Epithelial cell of prostate (primary cell): ENCODE results near the gene WDR75.

Experiments used
- DNase-seq: peaks from one replicate; pipeline ENCODE4 v3.0.0-alpha.2; 2011; ENCODE audit warnings: low read depth, low spot score
- H3K27ac ChIP-seq: fragments of 450-650 bp; 2 replicates; pipeline ENCODE4 v1.5.1; 2017; ENCODE audit warnings: mild to moderate bottlenecking

Gene WDR75

GRCh38 chr2:189488008-189488310, 46.7 kb downstream of the WDR75 start:
- no peak overlapping the region for H3K27ac ChIP-seq
- DNase-seq = no peak

DNA sequence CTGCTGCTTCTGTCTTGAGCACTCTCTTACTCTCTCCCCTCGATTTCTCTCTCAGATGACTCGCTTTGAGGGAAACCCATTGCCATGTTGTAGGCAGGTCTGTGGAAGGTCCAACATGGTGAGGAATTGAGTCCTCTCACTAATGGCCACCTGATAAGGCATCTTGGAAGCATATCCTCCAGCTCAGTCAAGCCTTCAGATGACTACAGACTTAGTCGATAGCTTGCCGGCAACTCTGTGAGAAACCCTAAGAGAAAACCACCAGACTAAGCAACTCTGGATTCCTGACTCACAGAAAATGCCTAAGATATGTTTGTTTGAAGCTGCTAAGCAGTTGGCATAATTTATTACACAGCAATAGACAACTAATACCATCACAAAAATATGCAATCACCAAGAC, 51.2 kb downstream of the WDR75 start:
- DNase-seq = peak; percentile 16
- no peak overlapping the region for H3K27ac ChIP-seq

GRCh38 chr2:189498205-189498604, 56.9 kb downstream of the WDR75 start:
- H3K27ac ChIP-seq = no peak overlapping the region
- no peak for DNase-seq

DNA sequence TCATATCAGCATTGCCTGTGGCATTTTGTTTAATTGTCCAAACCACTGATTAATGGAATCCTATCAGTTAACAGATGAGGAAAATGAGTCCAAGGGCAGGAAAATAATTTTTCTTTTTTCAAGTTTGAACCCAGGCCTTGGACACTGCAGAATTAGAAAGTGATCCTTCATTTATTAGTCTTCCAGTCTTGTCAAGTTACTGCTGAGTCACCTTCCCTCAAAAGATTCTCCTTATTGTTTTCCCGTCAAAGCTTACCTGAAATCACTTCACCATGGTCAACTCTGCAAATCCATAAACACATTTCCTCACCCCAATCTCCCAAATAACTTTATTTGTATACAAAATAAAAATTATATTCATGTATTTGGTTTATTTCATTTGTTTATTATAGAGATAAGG, 57.9 kb downstream of the WDR75 start:
- no peak for DNase-seq
- H3K27ac ChIP-seq = no peak overlapping the region

- DNase-seq = no peak
- no peak overlapping the region for H3K27ac ChIP-seq
Observed at GRCh38 chr2:189500456-189501160, 59.3 kb downstream of the WDR75 start.

- DNase-seq = no peak
- H3K27ac ChIP-seq = no peak overlapping the region
Observed at GRCh38 chr2:189501487-189501886, 60.2 kb downstream of the WDR75 start.

DNA sequence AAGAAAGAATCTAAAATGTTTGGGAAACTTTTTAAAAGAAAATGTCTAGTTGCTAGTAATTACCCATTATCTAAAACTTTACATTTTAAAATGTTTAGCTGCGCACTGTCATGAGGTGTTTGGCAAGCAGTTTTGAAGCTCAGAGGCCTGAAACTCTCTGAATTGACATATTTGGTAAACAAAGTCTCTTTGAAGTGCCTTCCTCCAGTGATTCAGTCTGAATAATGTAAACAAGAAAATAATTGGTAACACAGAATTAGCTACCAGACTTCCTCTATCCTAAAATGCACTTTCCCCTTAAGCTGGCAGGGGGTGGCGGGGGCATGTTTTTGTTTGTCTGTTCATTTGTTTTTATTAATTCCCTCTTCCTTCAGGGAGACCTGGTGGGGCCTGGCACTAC, 61.4 kb downstream of the WDR75 start:
- no peak overlapping the region for H3K27ac ChIP-seq
- no peak for DNase-seq

- no peak for DNase-seq
- no peak overlapping the region for H3K27ac ChIP-seq
Observed at GRCh38 chr2:189504238-189504637, 63.0 kb downstream of the WDR75 start.

DNA sequence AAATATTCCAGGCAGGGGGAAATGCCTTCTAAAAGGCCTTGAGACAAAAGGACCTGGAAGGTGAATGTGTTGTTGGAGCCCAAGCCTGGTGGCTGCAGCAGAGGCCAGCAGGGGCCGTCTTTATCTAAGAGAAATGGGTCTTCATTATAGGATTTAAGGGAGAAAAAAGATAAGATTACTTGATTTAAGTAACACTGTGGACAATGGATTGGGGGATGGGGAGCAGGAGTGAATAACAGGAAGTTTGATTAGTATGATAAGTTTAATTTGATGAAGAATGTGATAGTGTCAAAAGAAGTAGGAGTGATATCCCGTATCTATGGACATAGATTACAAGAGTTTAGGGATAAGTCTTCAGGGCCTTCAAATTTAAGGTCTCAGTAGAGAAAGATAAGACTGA, 64.2 kb downstream of the WDR75 start:
- DNase-seq = no peak
- no peak overlapping the region for H3K27ac ChIP-seq

GRCh38 chr2:189506514-189506976, 65.3 kb downstream of the WDR75 start:
- no peak for DNase-seq
- no peak overlapping the region for H3K27ac ChIP-seq

DNA sequence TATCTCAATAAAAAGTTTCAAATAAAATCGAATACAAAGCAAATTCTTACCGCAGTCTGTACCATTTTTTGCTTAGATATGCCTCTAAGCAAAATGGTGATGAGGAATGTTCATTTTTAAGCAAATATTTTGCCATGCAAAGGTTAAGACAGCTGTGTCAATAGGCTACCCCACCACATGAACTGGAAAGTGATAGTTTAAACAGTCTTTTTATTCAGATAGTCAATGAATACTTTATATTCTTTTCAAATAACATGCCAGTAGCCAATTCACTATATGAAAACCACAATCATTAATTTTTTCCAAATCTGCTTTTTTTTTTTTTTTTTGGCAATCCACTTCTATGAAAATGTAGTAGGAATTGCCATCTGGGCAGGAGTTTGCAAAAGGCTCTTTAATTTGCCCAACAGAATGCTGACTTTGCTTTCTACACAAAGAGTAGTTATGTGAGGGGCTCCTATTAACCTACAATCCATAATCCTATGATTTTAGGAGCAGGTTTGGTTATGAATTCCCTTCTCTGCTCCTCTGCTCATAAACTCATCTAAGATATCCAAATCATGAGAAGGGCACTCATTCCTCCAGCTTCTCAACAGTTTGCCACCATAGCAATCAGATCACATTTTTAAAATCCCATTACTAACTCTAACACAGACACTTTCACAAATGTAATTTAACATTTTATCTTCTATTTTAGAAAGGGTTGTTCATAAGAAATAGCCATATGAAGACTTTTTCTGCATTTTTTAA, 70.1 kb downstream of the WDR75 start:
- no peak for DNase-seq
- no peak overlapping the region for H3K27ac ChIP-seq

DNA sequence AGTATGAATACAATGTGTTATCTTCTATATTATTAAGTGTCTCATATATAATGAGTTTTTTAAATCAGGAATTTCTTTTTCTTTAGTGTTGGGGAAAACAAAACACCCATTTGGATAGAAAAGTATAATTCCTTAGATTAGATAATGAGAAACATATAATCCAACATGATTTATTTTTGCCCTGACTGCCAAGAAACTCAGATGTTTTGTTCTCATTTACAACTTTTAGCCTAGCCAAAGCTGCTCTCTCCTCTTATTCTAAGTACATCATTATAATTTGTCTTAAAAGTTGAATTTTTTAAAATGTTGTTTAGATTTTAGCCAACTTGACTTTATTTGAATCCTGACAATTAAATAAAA, 70.7 kb downstream of the WDR75 start:
- H3K27ac ChIP-seq = no peak overlapping the region
- DNase-seq = no peak

DNA sequence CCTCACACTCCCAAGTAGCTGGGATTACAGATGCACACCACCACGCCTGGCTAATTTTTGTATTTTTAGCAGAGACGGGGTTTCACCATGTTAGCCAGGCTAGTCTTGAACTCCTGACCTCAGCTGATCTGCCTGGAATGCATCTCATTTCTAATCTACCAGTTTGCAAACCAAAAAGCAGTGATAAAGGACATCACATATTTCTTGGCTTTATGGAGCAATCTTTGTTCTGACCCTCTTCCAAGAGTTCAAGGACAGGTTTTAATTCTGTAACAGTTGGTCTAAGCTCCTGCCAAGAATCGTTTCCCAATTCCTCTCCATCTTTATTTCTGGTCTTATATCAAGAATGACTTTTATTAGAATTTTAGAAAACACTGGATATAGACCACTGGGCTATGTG, 71.6 kb downstream of the WDR75 start:
- H3K27ac ChIP-seq = no peak overlapping the region
- no peak for DNase-seq

- no peak for DNase-seq
- H3K27ac ChIP-seq = no peak overlapping the region
Observed at GRCh38 chr2:189514104-189514503, 72.8 kb downstream of the WDR75 start.

DNA sequence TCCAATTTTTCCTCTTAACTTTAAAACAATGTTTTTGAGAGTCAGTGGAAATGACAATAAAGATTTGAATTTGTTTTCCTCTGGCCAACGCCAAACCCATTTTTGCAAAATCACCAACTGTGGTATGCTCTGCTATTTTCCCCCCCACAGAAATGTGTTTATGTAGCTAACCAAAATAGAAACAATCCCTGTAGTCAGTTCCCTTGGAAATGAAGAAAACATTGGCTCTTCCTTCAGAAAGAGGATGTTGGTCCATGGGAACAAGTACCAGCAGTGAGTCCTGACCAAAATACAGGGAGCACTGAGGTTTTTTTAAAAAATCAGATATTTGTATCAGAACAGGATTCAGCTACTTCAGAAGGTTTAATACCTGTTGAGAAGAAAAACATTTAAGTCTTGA, 74.0 kb downstream of the WDR75 start:
- DNase-seq = no peak
- H3K27ac ChIP-seq = no peak overlapping the region

DNA sequence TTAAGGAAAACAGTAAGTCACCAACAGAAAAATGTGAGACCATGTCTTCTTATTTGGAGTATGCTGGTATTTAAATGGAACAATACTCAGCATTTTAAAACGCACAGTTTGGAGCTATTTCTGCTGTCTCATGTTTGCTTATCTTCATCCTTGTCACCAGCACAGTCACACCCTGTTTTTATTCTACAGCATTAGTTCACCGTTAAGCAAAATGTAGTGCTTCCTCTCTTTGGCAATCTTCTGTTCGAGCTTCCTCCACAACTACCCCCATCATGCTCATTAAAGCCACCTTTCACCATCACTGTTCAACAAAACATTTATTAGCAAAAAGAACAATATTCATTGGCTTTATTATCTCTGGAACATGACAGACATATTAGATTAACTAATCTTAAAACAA, 75.3 kb downstream of the WDR75 start:
- no peak for DNase-seq
- H3K27ac ChIP-seq = no peak overlapping the region

DNA sequence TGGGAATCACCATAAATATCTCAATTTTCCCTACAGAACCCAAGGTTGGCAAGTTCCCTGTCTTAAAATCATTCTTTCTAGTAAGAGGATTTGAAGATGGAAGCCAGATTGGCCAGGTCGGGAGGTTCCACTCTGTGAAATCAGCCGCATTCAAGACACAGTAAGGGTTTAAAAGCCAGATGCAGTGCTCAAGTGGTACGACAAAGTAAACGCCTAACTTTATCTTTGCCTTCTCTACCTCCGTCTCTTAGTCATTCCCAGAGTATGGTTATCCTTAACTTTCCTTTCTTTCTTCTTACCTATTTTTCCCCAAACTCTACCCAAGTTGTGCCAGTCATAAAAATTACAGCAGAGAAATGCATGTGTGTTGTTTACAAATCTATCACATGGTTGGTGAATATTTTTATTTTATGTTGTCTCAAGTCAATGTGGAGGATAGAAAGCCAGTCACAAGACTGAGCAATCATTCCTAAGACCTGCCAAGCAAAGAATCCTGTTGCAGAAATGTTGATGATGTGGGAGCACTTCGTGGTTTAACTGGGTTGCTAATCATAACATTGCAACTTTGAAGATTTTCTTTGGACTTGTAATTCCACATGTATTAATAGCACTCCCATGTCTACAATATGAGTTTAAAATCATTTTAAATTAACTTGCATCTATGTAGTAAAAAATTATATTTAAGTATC, 76.7 kb downstream of the WDR75 start:
- H3K27ac ChIP-seq = no peak overlapping the region
- no peak for DNase-seq

DNA sequence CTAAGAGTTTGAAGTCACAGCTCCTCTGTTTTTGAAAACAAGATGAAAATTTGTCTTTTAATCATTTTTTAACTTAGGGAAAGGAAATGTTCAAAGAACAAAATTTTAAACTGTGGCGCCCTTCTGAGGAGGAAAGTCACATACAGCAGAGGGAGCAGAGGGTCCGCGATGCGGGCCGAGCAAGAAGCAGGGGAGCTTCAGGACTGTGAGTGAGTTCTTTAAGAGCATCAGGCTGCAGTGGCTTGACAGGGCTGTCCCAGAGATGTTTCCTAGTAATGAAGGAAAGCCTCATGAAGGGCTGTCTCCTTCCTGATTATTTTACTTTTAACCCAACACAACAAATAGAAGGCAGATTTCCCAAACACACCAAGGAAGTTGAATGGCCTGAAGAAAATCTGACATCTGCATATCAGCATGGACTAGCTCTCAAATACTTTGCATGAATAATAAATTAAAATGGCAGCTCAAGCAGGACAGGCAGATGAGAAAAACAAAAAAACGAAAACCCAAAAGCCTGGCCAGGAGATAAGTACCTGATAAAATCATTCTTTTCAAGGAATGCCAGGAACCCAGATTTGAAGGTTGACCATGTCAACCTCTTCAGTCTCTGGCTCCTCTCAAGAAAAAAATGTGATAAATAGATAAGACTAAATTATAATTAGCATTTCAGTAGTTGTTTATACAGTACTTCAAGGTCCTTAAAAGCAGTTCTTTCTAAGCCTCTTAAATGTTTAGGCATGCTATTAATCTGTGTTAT, 78.5 kb downstream of the WDR75 start:
- no peak overlapping the region for H3K27ac ChIP-seq
- no peak for DNase-seq

- no peak for DNase-seq
- H3K27ac ChIP-seq = no peak overlapping the region
Observed at GRCh38 chr2:189521699-189522434, 80.6 kb downstream of the WDR75 start.

- no peak overlapping the region for H3K27ac ChIP-seq
- no peak for DNase-seq
Observed at GRCh38 chr2:189522435-189523151, 81.3 kb downstream of the WDR75 start.
